HepG2 (cell line): ENCODE data around the gene B4GALT1. TPM values are rescaled to one million over a fixed set of nuclear protein-coding genes. Genes with fewer than 3 reads are reported as not detected.

Experiments
- CREBL2 ChIP-seq: sonication (generic); formaldehyde crosslinking; IDR thresholded peaks from 2 replicates; pipeline ENCODE4 v1.8.1; 2023; ENCODE audit warnings: missing genetic modification reagents, mild to moderate bottlenecking, borderline replicate concordance
- DNMT1 ChIP-seq: sonication (generic); formaldehyde crosslinking; IDR thresholded peaks from 2 replicates; pipeline ENCODE4 v1.5.1; 2020; ENCODE audit warnings: mild to moderate bottlenecking, missing genetic modification reagents
- ELF1 ChIP-seq: sonication (generic); formaldehyde crosslinking; IDR thresholded peaks from 2 replicates; pipeline ENCODE4 v1.4.0; 2020; ENCODE audit warnings: missing genetic modification reagents
- ELF3 ChIP-seq: IDR thresholded peaks from 2 replicates; pipeline ENCODE4 v1.6.1; 2016; ENCODE audit warnings: missing genetic modification reagents, missing compliant biosample characterization
- HNF4G ChIP-seq, 2 experiments: sonication (generic) in 1 of 2; formaldehyde crosslinking in 1 of 2; IDR thresholded peaks; 2 replicates each; pipeline versions ENCODE4 v1.4.0 to v1.6.1; 2011 to 2020; ENCODE audit warnings: borderline replicate concordance in 2 of 2, low read depth in 2 of 2, mild to moderate bottlenecking in 2 of 2, low read length in 1 of 2, missing genetic modification reagents in 1 of 2, moderate library complexity in 1 of 2
- HOXA9 ChIP-seq: sonication (generic); formaldehyde crosslinking; IDR thresholded peaks from 2 replicates; pipeline ENCODE4 v1.8.1; 2022; ENCODE audit warnings: missing genetic modification reagents, mild to moderate bottlenecking, moderate library complexity, borderline replicate concordance
- MAZ ChIP-seq, 2 experiments: sonication (generic) in 1 of 2; formaldehyde crosslinking in 1 of 2; IDR thresholded peaks; 2 replicates each; pipeline versions ENCODE4 v1.5.0 to v1.6.1; 2012 to 2020; ENCODE audit warnings: low read depth in 2 of 2, mild to moderate bottlenecking in 2 of 2, borderline replicate concordance in 1 of 2, improper control_type of control experiment in 1 of 2, low read length in 1 of 2, missing genetic modification reagents in 1 of 2, moderate library complexity in 1 of 2
- PAX8 ChIP-seq: sonication (generic); formaldehyde crosslinking; IDR thresholded peaks from 2 replicates; pipeline ENCODE4 v1.8.0; 2022; ENCODE audit warnings: mild to moderate bottlenecking, missing genetic modification reagents, borderline replicate concordance
- POGK ChIP-seq: sonication (generic); formaldehyde crosslinking; conservative IDR thresholded peaks from 2 replicates; pipeline ENCODE4 v1.8.0; 2022; ENCODE audit warnings: mild to moderate bottlenecking, moderate library complexity, missing genetic modification reagents
- SRSF9 ChIP-seq: fragments of 200-400 bp; formaldehyde crosslinking; IDR thresholded peaks from 2 replicates; pipeline ENCODE4 v1.6.1; 2018; ENCODE audit warnings: borderline replicate concordance, mild to moderate bottlenecking, low read depth, low read length; ENCODE audit not compliant: insufficient read depth, poor library complexity, severe bottlenecking
- TAF15 ChIP-seq: fragments of 200-400 bp; formaldehyde crosslinking; IDR thresholded peaks from one replicate; pipeline ENCODE4 v1.6.1; 2018; ENCODE audit warnings: mild to moderate bottlenecking, low read depth, low read length; ENCODE audit not compliant: poor library complexity, severe bottlenecking
- ZBED4 ChIP-seq: sonication (generic); formaldehyde crosslinking; IDR thresholded peaks from 2 replicates; pipeline ENCODE4 v1.4.0; 2020; ENCODE audit warnings: missing genetic modification reagents, borderline replicate concordance
- ZBTB3 ChIP-seq: sonication (generic); formaldehyde crosslinking; IDR thresholded peaks from 2 replicates; pipeline ENCODE4 v1.4.0; 2020; ENCODE audit warnings: low read depth, mild to moderate bottlenecking, moderate library complexity, missing genetic modification reagents, borderline replicate concordance
- ZFP36L1 ChIP-seq: sonication (generic); formaldehyde crosslinking; IDR thresholded peaks from 2 replicates; pipeline ENCODE4 v1.8.0; 2022; ENCODE audit warnings: mild to moderate bottlenecking, missing genetic modification reagents, moderate library complexity
- ZMAT3 ChIP-seq: sonication (generic); formaldehyde crosslinking; conservative IDR thresholded peaks from 2 replicates; pipeline ENCODE4 v1.7.0; 2021; ENCODE audit warnings: missing genetic modification reagents
- ZNF121 ChIP-seq: sonication (generic); formaldehyde crosslinking; IDR thresholded peaks from 2 replicates; pipeline ENCODE4 v1.5.0; 2020; ENCODE audit warnings: mild to moderate bottlenecking, missing genetic modification reagents
- ZNF468 ChIP-seq: sonication (generic); formaldehyde crosslinking; IDR thresholded peaks from 2 replicates; pipeline ENCODE4 v1.8.0; 2022; ENCODE audit warnings: mild to moderate bottlenecking, moderate library complexity, missing genetic modification reagents
- ZNF839 ChIP-seq: sonication (generic); formaldehyde crosslinking; IDR thresholded peaks from 2 replicates; pipeline ENCODE4 v1.4.0; 2020; ENCODE audit warnings: missing genetic modification reagents, mild to moderate bottlenecking, borderline replicate concordance
- polyA plus RNA-seq, 8 experiments: library from polyadenylated mRNA; depleted of rRNA in 3 of 8; stranded (reverse) in 7 of 8; unstranded in 1 of 8; fragments of >200 nt; fragmentation: Illumina TruSeq in 4 of 8; extraction: Trizol in 4 of 8; gene quantifications; 2 replicates each; pipeline versions ENCODE4 v1.2.1 to v1.2.3, GENCODE V29; 2011 to 2016; ENCODE audit warnings: low read depth in 4 of 8, missing spikeins in 1 of 8, mixed read lengths in 1 of 8; ENCODE audit not compliant: insufficient read depth in 1 of 8
- total RNA-seq, 5 experiments: library from RNA; depleted of rRNA; stranded (reverse); fragments of >200 nt; fragmentation: Illumina TruSeq; extraction: Trizol; gene quantifications; 2 replicates each; pipeline ENCODE4 v1.2.3, GENCODE V29; 2016; ENCODE audit warnings: low read depth in 1 of 5

The B4GALT1 gene
- total and polyA plus RNA-seq, 2 of the 13 experiments (the other 11 are each of a cell fraction or from before 2014, with no cell fraction given) = 15.7 to 33.5 TPM

GRCh38 chr9:33076046-33077004 is 90.8 kb downstream of the B4GALT1 start, which contains the start of gene SMU1 (continued):
- TF ChIP-seq HNF4G (IDR thresholded peaks at IDR 0.05; ENCODE audit: borderline replicate concordance, low read depth, low read length) = no peak
- TF ChIP-seq HNF4G (CRISPR knock-in tag; IDR thresholded peaks at IDR 0.05; ENCODE audit: borderline replicate concordance, low read depth) = 0 out of 2 replicates have a peak, but pooled peaks have one; percentile 25
- TF ChIP-seq ZBED4 (CRISPR knock-in tag) = peak; percentile 45; the same call in 1 of the 2 replicates
- 0 out of 2 replicates have a peak, but pooled peaks have one; percentile 44 for TF ChIP-seq ZBTB3
- peak; percentile 66 for TF ChIP-seq ELF1 (CRISPR knock-in tag)
- TF ChIP-seq MAZ (IDR thresholded peaks at IDR 0.05; ENCODE audit: borderline replicate concordance, low read depth, low read length) = no peak
- TF ChIP-seq MAZ (CRISPR knock-in tag; IDR thresholded peaks at IDR 0.05; ENCODE audit: low read depth) = peak; percentile 78
- 0 out of 2 replicates have a peak, but pooled peaks have one; percentile 33 for TF ChIP-seq PAX8 (CRISPR knock-in tag)
- TF ChIP-seq ZNF839 = no peak
- TF ChIP-seq ZMAT3 (CRISPR knock-in tag) = peak; percentile 87
- no peak for TF ChIP-seq TAF15
- TF ChIP-seq DNMT1 (CRISPR knock-in tag) = no peak
- no peak for TF ChIP-seq SRSF9
- TF ChIP-seq HOXA9 (CRISPR knock-in tag) = peak; percentile 18; the same call in 1 of the 2 replicates
- 0 out of 2 replicates have a peak, but pooled peaks have one; percentile 71 for TF ChIP-seq POGK (CRISPR knock-in tag)
- 0 out of 2 replicates have a peak, but pooled peaks have one; percentile 42 for TF ChIP-seq ZFP36L1
- TF ChIP-seq ELF3 (CRISPR knock-in tag) = peak; percentile 57; the same call in 1 of the 2 replicates
- TF ChIP-seq ZNF121 (CRISPR knock-in tag) = 0 out of 2 replicates have a peak, but pooled peaks have one; percentile 15
- TF ChIP-seq ZNF468 = no peak
- no peak for TF ChIP-seq CREBL2 (CRISPR knock-in tag)
